ENCODE measurements around the gene C6.

DNA sequence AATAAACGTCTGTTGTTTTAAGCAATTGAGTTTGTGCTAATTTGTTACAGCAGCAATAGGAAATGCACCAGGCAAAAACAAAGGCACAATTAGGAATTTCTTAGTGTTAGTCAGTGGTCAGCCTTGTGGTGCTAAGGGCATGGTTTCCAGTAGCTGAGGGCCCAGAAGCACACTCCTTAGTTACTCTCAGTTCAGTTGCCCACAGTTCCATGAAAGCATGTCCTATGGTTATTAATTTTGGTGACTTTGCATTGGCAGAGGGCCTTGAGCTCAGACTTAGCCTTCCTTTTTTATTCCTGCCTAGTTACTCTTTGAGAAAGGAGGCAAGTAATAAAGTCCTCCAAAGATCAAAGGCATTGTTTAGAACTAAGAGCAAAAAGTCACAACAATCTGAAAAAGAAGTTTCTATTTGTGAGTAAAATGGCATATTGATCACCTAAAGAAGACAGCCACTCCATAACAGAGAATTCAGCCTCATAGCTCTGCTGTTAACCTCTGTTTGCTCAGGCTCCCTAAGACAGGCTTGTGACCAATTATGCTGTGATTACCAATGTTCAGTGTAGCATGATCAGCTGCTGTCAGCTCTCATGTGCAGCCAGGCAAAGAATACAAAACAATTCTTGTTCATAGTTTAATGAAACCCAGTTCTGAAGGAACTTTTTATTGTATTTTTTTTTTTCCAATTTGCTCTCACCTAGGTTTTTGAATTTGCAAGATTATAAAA lies 85.2 kb downstream of the C6 start:
- TF ChIP-seq, protein P1, sequence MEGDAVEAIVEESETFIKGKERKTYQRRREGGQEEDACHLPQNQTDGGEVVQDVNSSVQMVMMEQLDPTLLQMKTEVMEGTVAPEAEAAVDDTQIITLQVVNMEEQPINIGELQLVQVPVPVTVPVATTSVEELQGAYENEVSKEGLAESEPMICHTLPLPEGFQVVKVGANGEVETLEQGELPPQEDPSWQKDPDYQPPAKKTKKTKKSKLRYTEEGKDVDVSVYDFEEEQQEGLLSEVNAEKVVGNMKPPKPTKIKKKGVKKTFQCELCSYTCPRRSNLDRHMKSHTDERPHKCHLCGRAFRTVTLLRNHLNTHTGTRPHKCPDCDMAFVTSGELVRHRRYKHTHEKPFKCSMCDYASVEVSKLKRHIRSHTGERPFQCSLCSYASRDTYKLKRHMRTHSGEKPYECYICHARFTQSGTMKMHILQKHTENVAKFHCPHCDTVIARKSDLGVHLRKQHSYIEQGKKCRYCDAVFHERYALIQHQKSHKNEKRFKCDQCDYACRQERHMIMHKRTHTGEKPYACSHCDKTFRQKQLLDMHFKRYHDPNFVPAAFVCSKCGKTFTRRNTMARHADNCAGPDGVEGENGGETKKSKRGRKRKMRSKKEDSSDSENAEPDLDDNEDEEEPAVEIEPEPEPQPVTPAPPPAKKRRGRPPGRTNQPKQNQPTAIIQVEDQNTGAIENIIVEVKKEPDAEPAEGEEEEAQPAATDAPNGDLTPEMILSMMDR (IDR thresholded peaks at IDR 0.05): no peak
- no peak for TF ChIP-seq POLR2A (IDR thresholded peaks at IDR 0.05)
- TF ChIP-seq POLR2AphosphoS5 (IDR thresholded peaks at IDR 0.05): no peak
